B cell (primary cell): ENCODE measurements around the gene SUGCT. TPM values are rescaled to one million over a fixed set of nuclear protein-coding genes. Genes with fewer than 3 reads are reported as not detected.

Source experiments
- ATAC-seq: fragments of 200-7000 bp; cut with Tn5 transposase; one replicate; pipeline ENCODE4 v1.10.0; 2021; ENCODE audit warnings: low read depth, mild to moderate bottlenecking, moderate number of reproducible peaks, moderate library complexity
- CTCF ChIA-PET: fragments of 350-600 bp; sonication (Branson Sonifier 250); formaldehyde crosslinking; loops from one replicate; lab custom pipeline; 2021; ENCODE audit warnings: antibody characterized with exemption, inconsistent platforms; lab: Charles Lee
- POLR2A ChIA-PET: fragments of 350-600 bp; sonication (Branson Sonifier 250); formaldehyde crosslinking; loops from one replicate; lab custom pipeline; 2021; ENCODE audit warnings: antibody characterized with exemption; lab: Charles Lee
- DNase-seq: peaks from one replicate; pipeline ENCODE4 v3.0.0; 2013
- H2AFZ ChIP-seq: 2 replicates; pipeline ENCODE4 v1.6.1; 2012; ENCODE audit warnings: mild to moderate bottlenecking, low read depth, low read length; ENCODE audit not compliant: insufficient read depth, poor library complexity, severe bottlenecking
- H3K27ac ChIP-seq, 2 donors: 1 replicate in 1 of 2; 2 replicates in 1 of 2; pipeline ENCODE4 v1.5.1; 2012 to 2013; ENCODE audit warnings: low read length in 2 of 2, mild to moderate bottlenecking in 2 of 2, moderate library complexity in 1 of 2
- H3K27me3 ChIP-seq, 4 experiments: fragments of 200-600 bp in 1 of 4; sonication (generic) in 1 of 4; replicated peaks in 1 of 4; 1 replicate in 2 of 4; 2 replicates in 2 of 4; pipeline versions ENCODE4 v1.6.1 to v1.7.0; 2013 to 2016; ENCODE audit warnings: low read length in 3 of 4, mild to moderate bottlenecking in 2 of 4, mixed read lengths in 1 of 4, moderate library complexity in 1 of 4; ENCODE audit not compliant: insufficient read depth in 4 of 4, control insufficient read depth in 3 of 4; ENCODE audit errors: control extremely low read depth in 1 of 4
- H3K36me3 ChIP-seq, 2 experiments: replicated peaks in 1 of 2; 1 replicate in 1 of 2; 2 replicates in 1 of 2; pipeline versions ENCODE4 v1.6.1 to v1.7.1; 2013; ENCODE audit warnings: low read length in 1 of 2; ENCODE audit not compliant: insufficient read depth in 2 of 2, control insufficient read depth in 1 of 2; ENCODE audit errors: control extremely low read depth in 1 of 2, extremely low read depth in 1 of 2
- H3K4me1 ChIP-seq, 2 donors: fragments of 200-600 bp in 1 of 2; sonication (generic) in 1 of 2; 1 replicate in 1 of 2; 2 replicates in 1 of 2; pipeline versions ENCODE4 v1.5.1 to v1.6.1; 2013 to 2017; ENCODE audit warnings: low read length in 2 of 2; ENCODE audit not compliant: control insufficient read depth in 2 of 2, insufficient read depth in 2 of 2
- H3K4me2 ChIP-seq: replicated peaks from 2 replicates; pipeline ENCODE3; 2012; ENCODE audit warnings: mild to moderate bottlenecking, low read depth, low read length; ENCODE audit not compliant: poor library complexity, severe bottlenecking
- H3K4me3 ChIP-seq, 5 experiments: fragments of 200-600 bp in 1 of 5; sonication (generic) in 1 of 5; 1 replicate in 3 of 5; 2 replicates in 2 of 5; pipeline versions ENCODE4 v1.5.1 to v1.7.0; 2011 to 2016; ENCODE audit warnings: low read length in 4 of 5, mild to moderate bottlenecking in 4 of 5, low read depth in 2 of 5, control low read depth in 1 of 5, moderate library complexity in 1 of 5; ENCODE audit not compliant: insufficient read depth in 1 of 5; ENCODE audit errors: control extremely low read depth in 1 of 5, extremely low read depth in 1 of 5
- H3K79me2 ChIP-seq: fragments of 200-600 bp; sonication (generic); one replicate; pipeline ENCODE4 v1.6.0; 2016; ENCODE audit warnings: low read length; ENCODE audit not compliant: control insufficient read depth, insufficient read depth
- H3K9ac ChIP-seq: fragments of 200-600 bp; sonication (generic); 2 replicates; pipeline ENCODE4 v1.6.1; 2017; ENCODE audit warnings: mild to moderate bottlenecking, low read length, moderate library complexity
- H3K9me3 ChIP-seq, 3 donors: one replicate each; pipeline versions ENCODE4 v1.6.1 to v1.7.1; 2013; ENCODE audit warnings: low read length in 2 of 3; ENCODE audit not compliant: control insufficient read depth in 2 of 3, insufficient read depth in 1 of 3; ENCODE audit errors: control extremely low read depth in 1 of 3
- H4K20me1 ChIP-seq: 2 replicates; pipeline ENCODE4 v1.6.0; 2012; ENCODE audit warnings: mild to moderate bottlenecking, low read length; ENCODE audit not compliant: insufficient read depth, control insufficient read depth, poor library complexity, severe bottlenecking
- H3K27ac Mint-ChIP-seq: one replicate; pipeline ENCODE4 v1.8.0; 2021; ENCODE audit warnings: mixed read lengths
- H3K27me3 Mint-ChIP-seq: one replicate; pipeline ENCODE4 v1.8.0; 2021; ENCODE audit warnings: mixed read lengths
- H3K4me1 Mint-ChIP-seq: one replicate; pipeline ENCODE4 v1.8.0; 2021; ENCODE audit warnings: mixed read lengths
- H3K4me3 Mint-ChIP-seq: one replicate; pipeline ENCODE4 v1.8.0; 2021; ENCODE audit warnings: mixed read lengths
- H3K9me3 Mint-ChIP-seq: one replicate; pipeline ENCODE4 v1.8.0; 2022; ENCODE audit warnings: mixed read lengths; ENCODE audit not compliant: insufficient read depth
- EZH2 ChIP-seq: IDR thresholded peaks from 2 replicates; pipeline ENCODE4 v1.6.1; 2012; ENCODE audit warnings: borderline replicate concordance, low read depth, mild to moderate bottlenecking, moderate library complexity, low read length; ENCODE audit not compliant: insufficient read depth, poor library complexity, severe bottlenecking
- WGBS: methylation state at CpG from one replicate; pipeline ENCODE4 v1.1.5; 2013; ENCODE audit warnings: missing lambda C conversion rate; ENCODE audit not compliant: insufficient coverage; 5-methylcytosine and 5-hydroxymethylcytosine counted together
- intact Hi-C: fragments of 100-400 bp; cut with micrococcal nuclease; formaldehyde crosslinking; loops from one replicate; pipeline ENCODE4 v1.10.0; 2022
- polyA plus RNA-seq: library from polyadenylated mRNA; depleted of rRNA; stranded (reverse); fragments of >200 nt; gene quantifications from 2 replicates; pipeline ENCODE4 v1.2.3, GENCODE V29; 2012
- total RNA-seq, 2 donors: library from RNA; stranded (reverse); fragments of 120-200 nt in 1 of 2; gene quantifications; 1 replicate in 1 of 2; 2 replicates in 1 of 2; pipeline versions ENCODE4 v1.2.3 to v1.2.4, GENCODE V29; 2013 to 2022
- TF ChIP-seq, protein P1 (sequence below): fragments of 200-600 bp; IDR thresholded peaks from one replicate; pipeline ENCODE4 v1.8.0; 2022; ENCODE audit warnings: antibody characterized with exemption, mild to moderate bottlenecking

Gene SUGCT
- total and polyA plus RNA-seq, 2 donors (not counting 1 experiment from before 2014, with no cell fraction given): 0.19 to 0.86 TPM

GRCh38 chr7:40595832-40596231 is 461.0 kb downstream of the SUGCT start:
- H3K4me2 ChIP-seq: no peak overlapping the region
- H3K4me3 ChIP-seq: no peak overlapping the region
- H3K4me1 Mint-ChIP-seq: peaks cover 2% of the 10 kb centered on the region
- H3K27ac Mint-ChIP-seq: no peak overlapping the region
- H4K20me1 ChIP-seq: no peaks in the 10 kb centered on the region
- DNase-seq (no peak), ATAC-seq (no peak)
- no peak overlapping the region for H3K27ac ChIP-seq
- no peaks in the 10 kb centered on the region for H3K4me1 ChIP-seq
- ChIA-PET POLR2A (no interaction called here), CTCF (no interaction called here)
- intact Hi-C loops: no loop called here
- no peaks in the 10 kb centered on the region for H3K9me3 Mint-ChIP-seq
- no peak overlapping the region for H3K4me3 Mint-ChIP-seq
- H3K27me3 ChIP-seq: no peaks in the 10 kb centered on the region
- H3K27me3 Mint-ChIP-seq: no peaks in the 10 kb centered on the region
- no CpG with 5 or more reads among the region's 2 CpGs for WGBS
- TF ChIP-seq, protein P1, sequence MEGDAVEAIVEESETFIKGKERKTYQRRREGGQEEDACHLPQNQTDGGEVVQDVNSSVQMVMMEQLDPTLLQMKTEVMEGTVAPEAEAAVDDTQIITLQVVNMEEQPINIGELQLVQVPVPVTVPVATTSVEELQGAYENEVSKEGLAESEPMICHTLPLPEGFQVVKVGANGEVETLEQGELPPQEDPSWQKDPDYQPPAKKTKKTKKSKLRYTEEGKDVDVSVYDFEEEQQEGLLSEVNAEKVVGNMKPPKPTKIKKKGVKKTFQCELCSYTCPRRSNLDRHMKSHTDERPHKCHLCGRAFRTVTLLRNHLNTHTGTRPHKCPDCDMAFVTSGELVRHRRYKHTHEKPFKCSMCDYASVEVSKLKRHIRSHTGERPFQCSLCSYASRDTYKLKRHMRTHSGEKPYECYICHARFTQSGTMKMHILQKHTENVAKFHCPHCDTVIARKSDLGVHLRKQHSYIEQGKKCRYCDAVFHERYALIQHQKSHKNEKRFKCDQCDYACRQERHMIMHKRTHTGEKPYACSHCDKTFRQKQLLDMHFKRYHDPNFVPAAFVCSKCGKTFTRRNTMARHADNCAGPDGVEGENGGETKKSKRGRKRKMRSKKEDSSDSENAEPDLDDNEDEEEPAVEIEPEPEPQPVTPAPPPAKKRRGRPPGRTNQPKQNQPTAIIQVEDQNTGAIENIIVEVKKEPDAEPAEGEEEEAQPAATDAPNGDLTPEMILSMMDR: no peak
- TF ChIP-seq EZH2: no peak
- H3K9me3 ChIP-seq: no peaks in the 10 kb centered on the region
- no peaks in the 10 kb centered on the region for H3K36me3 ChIP-seq
- no peaks in the 10 kb centered on the region for H3K79me2 ChIP-seq
- no peak overlapping the region for H3K9ac ChIP-seq
- no peak overlapping the region for H2AFZ ChIP-seq

- H3K27me3 Mint-ChIP-seq: no peaks in the 10 kb centered on the region
- H3K27ac Mint-ChIP-seq: no peak overlapping the region
- H3K9me3 Mint-ChIP-seq: no peaks in the 10 kb centered on the region
- no peaks in the 10 kb centered on the region for H3K79me2 ChIP-seq
- H3K9me3 ChIP-seq: no peaks in the 10 kb centered on the region
- H2AFZ ChIP-seq: no peak overlapping the region
- no peak overlapping the region for H3K27ac ChIP-seq
- H3K4me2 ChIP-seq: no peak overlapping the region
- H3K36me3 ChIP-seq: no peaks in the 10 kb centered on the region
- intact Hi-C loops: no loop called here
- POLR2A ChIA-PET: no interaction called here
- CTCF ChIA-PET: no interaction called here
- H4K20me1 ChIP-seq: no peaks in the 10 kb centered on the region
- no peak for DNase-seq
- H3K4me1 ChIP-seq: no peaks in the 10 kb centered on the region
- no peak overlapping the region for H3K4me3 ChIP-seq
- no peak overlapping the region for H3K4me3 Mint-ChIP-seq
- no peak overlapping the region for H3K9ac ChIP-seq
- no peak for ATAC-seq
- no peaks in the 10 kb centered on the region for H3K27me3 ChIP-seq
- peaks cover 2% of the 10 kb centered on the region for H3K4me1 Mint-ChIP-seq
- no peak for TF ChIP-seq EZH2
- TF ChIP-seq, protein P1: no peak
These were observed 462.7 kb downstream of the SUGCT start for GRCh38 chr7:40597517-40597916.
